Spleen (tissue), 11 donors: ENCODE results near the gene NCAPD3. TPM values are rescaled to one million over a fixed set of nuclear protein-coding genes. Genes with fewer than 3 reads are reported as not detected.

Source experiments
- DNase-seq: peaks from one replicate; pipeline ENCODE4 v3.0.0-alpha.2; 2020
- H3K27ac ChIP-seq, 8 donors: fragments of 200-600 bp; sonication (generic) in 7 of 8; 1 replicate in 4 of 8; 2 replicates in 4 of 8; pipeline versions ENCODE4 v1.5.0 to v1.8.0; 2016 to 2021; ENCODE audit warnings: inconsistent platforms in 4 of 8, mild to moderate bottlenecking in 4 of 8, moderate library complexity in 1 of 8
- H3K27me3 ChIP-seq, 7 donors: fragments of 200-600 bp; sonication (generic) in 6 of 7; replicated peaks in 1 of 7; 1 replicate in 4 of 7; 2 replicates in 3 of 7; pipeline versions ENCODE4 v1.5.0 to v1.8.0; 2016 to 2021; ENCODE audit warnings: inconsistent platforms in 3 of 7, mild to moderate bottlenecking in 1 of 7
- H3K36me3 ChIP-seq, 6 donors: fragments of 200-600 bp; sonication (generic) in 5 of 6; 1 replicate in 4 of 6; 2 replicates in 2 of 6; pipeline versions ENCODE4 v1.5.0 to v1.8.0; 2016 to 2021; ENCODE audit warnings: inconsistent platforms in 2 of 6
- H3K4me1 ChIP-seq, 6 donors: fragments of 200-600 bp; sonication (generic) in 5 of 6; 1 replicate in 3 of 6; 2 replicates in 3 of 6; pipeline versions ENCODE4 v1.5.0 to v1.8.0; 2016 to 2021; ENCODE audit warnings: inconsistent platforms in 3 of 6
- H3K4me3 ChIP-seq, 8 donors: fragments of 200-600 bp; sonication (generic) in 7 of 8; 1 replicate in 4 of 8; 2 replicates in 4 of 8; pipeline versions ENCODE4 v1.5.0 to v1.8.0; 2016 to 2021; ENCODE audit warnings: inconsistent platforms in 4 of 8, mild to moderate bottlenecking in 4 of 8, moderate library complexity in 2 of 8
- H3K9me3 ChIP-seq, 8 donors: fragments of 200-600 bp; sonication (generic) in 7 of 8; 1 replicate in 4 of 8; 2 replicates in 4 of 8; pipeline versions ENCODE4 v1.5.0 to v1.8.0; 2016 to 2021; ENCODE audit warnings: inconsistent platforms in 4 of 8
- CTCF ChIP-seq, 11 experiments: fragments of 200-600 bp in 7 of 11; fragments of 450-650 bp in 4 of 11; sonication (generic) in 4 of 11; IDR thresholded peaks in 8 of 11; conservative IDR thresholded peaks in 3 of 11; 1 replicate in 7 of 11; 2 replicates in 4 of 11; pipeline versions ENCODE4 v1.4.0 to v1.8.0; 2016 to 2021; ENCODE audit warnings: antibody characterized with exemption in 11 of 11, inconsistent platforms in 4 of 11, mild to moderate bottlenecking in 1 of 11
- POLR2A ChIP-seq, 3 donors: fragments of 450-650 bp; IDR thresholded peaks; one replicate each; pipeline ENCODE4 v1.5.1; 2017; ENCODE audit warnings: antibody characterized with exemption in 3 of 3, mild to moderate bottlenecking in 1 of 3
- POLR2AphosphoS5 ChIP-seq, 3 donors: sonication (generic); formaldehyde crosslinking; IDR thresholded peaks; one replicate each; pipeline ENCODE4 v1.5.1; 2017; ENCODE audit warnings: antibody characterized with exemption in 3 of 3
- WGBS, 5 donors: extraction: QIAGEN DNeasy Blood & Tissue Kit in 3 of 5; methylation state at CpG; one replicate each; pipeline versions ENCODE4 v1.1.5 to v1.1.7; 2013 to 2018; 5-methylcytosine and 5-hydroxymethylcytosine counted together
- intact Hi-C: fragments of 100-400 bp; cut with DNase I; formaldehyde crosslinking; loops from one replicate; pipeline ENCODE4 v1.15.0; 2023; ENCODE audit warnings: low total_unique reads
- polyA plus RNA-seq, 3 donors: library from polyadenylated mRNA; stranded (reverse); fragments of 200-250 nt; gene quantifications; one replicate each; pipeline ENCODE4 v1.2.1, GENCODE V29; 2013
- total RNA-seq, 7 donors: library from RNA; depleted of rRNA in 3 of 7; stranded (reverse); fragments of >200 nt in 3 of 7; fragmentation: NEBNext Ultra II Directional in 4 of 7; extraction: Animal tissue kit (Norgen Biotek cat#: 25700) in 4 of 7; gene quantifications; one replicate each; pipeline versions ENCODE4 v1.1.0 to v1.2.1, GENCODE V29; 2016 to 2021
- donor health status: healthy with polysubstance abuse.
- donor health status: DM: no; HTN: no; CAD: no; lungs with moderate emphysema.
- donor health status: DM: no; HTN: no; CAD: no.
- donor health status: Bipolar disorder and iron deficiency.
- donor health status: healthy.
- donor health status: DM: no; HTN: no; CAD: no.
- donor health status: DM: yes; HTN: yes; CAD: no.

NCAPD3 gene
- total and polyA plus RNA-seq, 10 donors: 3.0 to 33.0 (median 22.1) TPM

- H3K9me3 ChIP-seq: no peaks in the 10 kb centered on the region
- no peaks in the 10 kb centered on the region for H3K27me3 ChIP-seq
- H3K36me3 ChIP-seq: peaks cover 0 to 95% (median 41%) of the 10 kb centered on the region in 6 donors
- no peak for DNase-seq
- no peak overlapping the region for H3K27ac ChIP-seq
- H3K4me3 ChIP-seq: no peak overlapping the region
- WGBS, 5 donors: 93 to 100% (median 96%) methylated on average over 5 of the region's 5 CpGs
- intact Hi-C loops: no loop called here
- no peak for TF ChIP-seq POLR2AphosphoS5 (IDR thresholded peaks at IDR 0.05)
- no peak for TF ChIP-seq CTCF (IDR thresholded peaks at IDR 0.05 in 8 of 11, conservative IDR thresholded peaks at IDR 0.05 in 3 of 11)
- H3K4me1 ChIP-seq: peaks cover 0 to 9% (median 0%) of the 10 kb centered on the region in 6 donors
These were observed 15.2 kb upstream of the NCAPD3 start for GRCh38 chr11:134238956-134239355.

GRCh38 chr11:134237557-134237922 lies 13.8 kb upstream of the NCAPD3 start:
- Histone ChIP-seq H3K9me3 (no peaks in the 10 kb centered on the region), H3K4me1 (peaks cover under 1 to 16% (median 3%) of the 10 kb centered on the region in 6 donors), H3K36me3 (peaks cover 0 to 81% (median 31%) of the 10 kb centered on the region in 6 donors), H3K4me3 (no peak overlapping the region), H3K27me3 (no peaks in the 10 kb centered on the region), H3K27ac (no peak overlapping the region)
- TF ChIP-seq POLR2AphosphoS5 (IDR thresholded peaks at IDR 0.05): no peak
- no peak for TF ChIP-seq CTCF (IDR thresholded peaks at IDR 0.05 in 8 of 11, conservative IDR thresholded peaks at IDR 0.05 in 3 of 11)
- TF ChIP-seq POLR2A (IDR thresholded peaks at IDR 0.05): no peak
- intact Hi-C loops: no loop called here
- DNase-seq: no peak
- WGBS, 5 donors: 80 to 85% (median 83%) methylated on average over 11 of the region's 11 CpGs

- TF ChIP-seq POLR2AphosphoS5 (IDR thresholded peaks at IDR 0.05) (no peak), POLR2A (IDR thresholded peaks at IDR 0.05) (no peak), CTCF (IDR thresholded peaks at IDR 0.05 in 8 of 11, conservative IDR thresholded peaks at IDR 0.05 in 3 of 11) (no peak)
- DNase-seq: no peak
- H3K4me3 ChIP-seq: no peak overlapping the region
- 90 to 95% (median 93%) methylated on average over 7 of the region's 7 CpGs for WGBS, 5 donors
- peaks cover 5 to 21% (median 9%) of the 10 kb centered on the region in 6 donors for H3K4me1 ChIP-seq
- no peaks in the 10 kb centered on the region for H3K9me3 ChIP-seq
- no peaks in the 10 kb centered on the region for H3K27me3 ChIP-seq
- no peak overlapping the region for H3K27ac ChIP-seq
- intact Hi-C loops: no loop called here
- peaks cover 0 to 75% (median 26%) of the 10 kb centered on the region in 6 donors for H3K36me3 ChIP-seq
These were observed 13.2 kb upstream of the NCAPD3 start for GRCh38 chr11:134236834-134237556.

GRCh38 chr11:134235399-134235798 lies 11.6 kb upstream of the NCAPD3 start:
- Histone ChIP-seq H3K36me3 (peaks cover 0 to 59% (median 20%) of the 10 kb centered on the region in 6 donors), H3K4me1 (peaks cover 9 to 37% (median 24%) of the 10 kb centered on the region in 6 donors), H3K27ac (no peak overlapping the region), H3K9me3 (no peaks in the 10 kb centered on the region), H3K27me3 (no peaks in the 10 kb centered on the region), H3K4me3 (no peak overlapping the region)
- no peak for DNase-seq
- 72 to 89% (median 83%) methylated on average over 3 of the region's 3 CpGs for WGBS, 5 donors
- intact Hi-C loops: no loop called here
- TF ChIP-seq POLR2A (IDR thresholded peaks at IDR 0.05): no peak
- TF ChIP-seq CTCF (IDR thresholded peaks at IDR 0.05 in 8 of 11, conservative IDR thresholded peaks at IDR 0.05 in 3 of 11): no peak
- TF ChIP-seq POLR2AphosphoS5 (IDR thresholded peaks at IDR 0.05): peak in 1 of 3 donors; percentile 21
